Right lobe of liver (tissue), 6 donors: ENCODE data around the gene MEIS2. TPM values are rescaled to one million over a fixed set of nuclear protein-coding genes. Genes with fewer than 3 reads are reported as not detected.

ENCODE experiments used
- ATAC-seq, 4 donors: fragments of 200-7000 bp; cut with Tn5 transposase; one replicate each; pipeline ENCODE4 v1.9.1; 2020; ENCODE audit warnings: mild to moderate bottlenecking in 4 of 4, moderate library complexity in 4 of 4
- DNase-seq, 3 donors: peaks; one replicate each; pipeline ENCODE4 v3.0.0-alpha.2; 2020
- H3K27ac ChIP-seq, 3 donors: fragments of 200-600 bp; one replicate each; pipeline ENCODE4 v1.8.0; 2022
- H3K27me3 ChIP-seq, 2 donors: fragments of 200-600 bp; one replicate each; pipeline ENCODE4 v1.8.0; 2022
- H3K36me3 ChIP-seq, 4 donors: fragments of 200-600 bp; sonication (generic) in 1 of 4; one replicate each; pipeline versions ENCODE4 v1.5.1 to v1.8.0; 2017 to 2022; ENCODE audit warnings: control low read depth in 1 of 4
- H3K4me1 ChIP-seq, 4 donors: fragments of 200-600 bp; sonication (generic) in 1 of 4; one replicate each; pipeline versions ENCODE4 v1.5.1 to v1.8.0; 2017 to 2022; ENCODE audit warnings: control low read depth in 1 of 4
- H3K4me3 ChIP-seq, 3 donors: fragments of 200-600 bp; one replicate each; pipeline ENCODE4 v1.8.0; 2022
- H3K9me3 ChIP-seq, 4 donors: fragments of 200-600 bp; sonication (generic) in 1 of 4; one replicate each; pipeline versions ENCODE4 v1.5.1 to v1.8.0; 2017 to 2022; ENCODE audit warnings: control low read depth in 1 of 4
- POLR2A ChIP-seq: fragments of 450-650 bp; IDR thresholded peaks from one replicate; pipeline ENCODE4 v1.6.1; 2017; ENCODE audit warnings: antibody characterized with exemption, mild to moderate bottlenecking
- WGBS: methylation state at CpG from one replicate; pipeline ENCODE4 v1.1.6; 2018; ENCODE audit warnings: low coverage, low lambda C conversion rate; ENCODE audit not compliant: insufficient coverage; ENCODE audit errors: missing lambda C conversion rate; 5-methylcytosine and 5-hydroxymethylcytosine counted together
- intact Hi-C, 2 donors: fragments of 100-400 bp; cut with DNase I; formaldehyde crosslinking; loops; one replicate each; pipeline versions ENCODE4 v1.11.2 to v1.14.1; 2022
- total RNA-seq, 6 experiments: library from RNA; depleted of rRNA in 2 of 6; stranded (reverse); fragments of >200 nt in 2 of 6; fragmentation: NEBNext Ultra II Directional in 3 of 6; extraction: Animal tissue kit (Norgen Biotek cat#: 25700) in 3 of 6; gene quantifications; one replicate each; pipeline versions ENCODE4 v1.1.0 to v1.2.4, GENCODE V29; 2016 to 2023
- TF ChIP-seq, protein P1 (sequence below), 4 donors: fragments of 200-600 bp in 3 of 4; fragments of 450-650 bp in 1 of 4; IDR thresholded peaks; one replicate each; pipeline versions ENCODE4 v1.5.1 to v1.8.0; 2016 to 2022; ENCODE audit warnings: antibody characterized with exemption in 4 of 4, mild to moderate bottlenecking in 2 of 4
- donor health status: DM: no; HTN: yes; CAD: no.
- donor health status: DM: no; HTN: no; CAD: no.
- donor health status: DM: no; HTN: no; CAD: no.
- donor health status: DM: no; HTN: yes; CAD: no.
- donor health status: DM: no; HTN: yes; CAD: no.

MEIS2 gene
- total RNA-seq, 6 experiments from 2014 or later = 6.1 to 18.0 (median 7.9) TPM

DNA sequence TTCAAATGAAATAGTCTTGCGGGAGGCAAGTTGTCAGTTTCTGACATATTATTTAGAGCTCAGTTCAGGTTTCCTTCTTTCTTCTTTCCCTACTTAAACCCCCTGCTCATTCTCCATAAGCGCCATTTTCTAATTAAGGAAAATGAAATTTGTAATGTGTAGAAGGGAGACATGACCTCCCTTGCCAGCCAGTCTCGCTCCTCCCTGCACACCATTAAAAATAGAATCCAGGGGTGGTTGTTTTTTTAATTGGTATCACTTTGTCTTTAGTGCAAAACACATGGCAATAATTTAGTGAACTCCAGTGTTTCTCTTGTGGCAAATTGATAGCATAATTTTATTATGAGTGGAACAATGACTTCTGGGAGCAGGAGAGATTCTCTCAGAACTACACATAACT is 160.1 kb downstream of the MEIS2 start:
- 86% methylated on average over 3 of the region's 3 CpGs for WGBS
- no peaks in the 10 kb centered on the region for H3K27me3 ChIP-seq
- TF ChIP-seq, protein P1, sequence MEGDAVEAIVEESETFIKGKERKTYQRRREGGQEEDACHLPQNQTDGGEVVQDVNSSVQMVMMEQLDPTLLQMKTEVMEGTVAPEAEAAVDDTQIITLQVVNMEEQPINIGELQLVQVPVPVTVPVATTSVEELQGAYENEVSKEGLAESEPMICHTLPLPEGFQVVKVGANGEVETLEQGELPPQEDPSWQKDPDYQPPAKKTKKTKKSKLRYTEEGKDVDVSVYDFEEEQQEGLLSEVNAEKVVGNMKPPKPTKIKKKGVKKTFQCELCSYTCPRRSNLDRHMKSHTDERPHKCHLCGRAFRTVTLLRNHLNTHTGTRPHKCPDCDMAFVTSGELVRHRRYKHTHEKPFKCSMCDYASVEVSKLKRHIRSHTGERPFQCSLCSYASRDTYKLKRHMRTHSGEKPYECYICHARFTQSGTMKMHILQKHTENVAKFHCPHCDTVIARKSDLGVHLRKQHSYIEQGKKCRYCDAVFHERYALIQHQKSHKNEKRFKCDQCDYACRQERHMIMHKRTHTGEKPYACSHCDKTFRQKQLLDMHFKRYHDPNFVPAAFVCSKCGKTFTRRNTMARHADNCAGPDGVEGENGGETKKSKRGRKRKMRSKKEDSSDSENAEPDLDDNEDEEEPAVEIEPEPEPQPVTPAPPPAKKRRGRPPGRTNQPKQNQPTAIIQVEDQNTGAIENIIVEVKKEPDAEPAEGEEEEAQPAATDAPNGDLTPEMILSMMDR (IDR thresholded peaks at IDR 0.05) = no peak
- TF ChIP-seq POLR2A = no peak
- no peak for DNase-seq
- intact Hi-C loops = no loop called here
- no peaks in the 10 kb centered on the region for H3K9me3 ChIP-seq
- no peaks in the 10 kb centered on the region for H3K36me3 ChIP-seq
- H3K4me1 ChIP-seq = peaks cover 0 to 9% (median 4%) of the 10 kb centered on the region in 4 donors
- no peak overlapping the region for H3K4me3 ChIP-seq
- no peak for ATAC-seq
- no peak overlapping the region for H3K27ac ChIP-seq

DNA sequence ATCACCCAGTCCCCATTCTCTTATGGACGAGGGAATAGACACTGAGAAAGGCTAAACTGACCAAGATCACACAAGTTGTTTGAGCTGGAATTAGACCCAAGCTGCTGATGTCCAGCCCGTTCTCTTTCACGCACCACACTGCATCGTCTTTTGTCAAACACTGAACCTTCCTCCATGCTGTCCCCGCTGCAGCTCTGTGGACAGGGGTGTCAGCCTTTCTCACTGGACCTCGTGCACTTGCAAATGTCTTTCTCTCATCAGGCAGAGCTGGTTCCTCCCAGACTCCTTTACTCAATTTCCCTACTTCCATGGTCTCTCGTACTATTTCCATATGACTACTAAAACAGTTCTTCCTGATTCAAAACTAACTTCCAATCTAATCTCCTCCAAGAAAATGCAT is 161.6 kb downstream of the MEIS2 start:
- Histone ChIP-seq H3K27ac (no peak overlapping the region), H3K27me3 (no peaks in the 10 kb centered on the region), H3K9me3 (no peaks in the 10 kb centered on the region), H3K4me1 (peaks cover 0 to 9% (median 4%) of the 10 kb centered on the region in 4 donors), H3K4me3 (no peak overlapping the region), H3K36me3 (no peaks in the 10 kb centered on the region)
- WGBS = 90% methylated on average over 5 of the region's 7 CpGs
- ATAC-seq = no peak
- TF ChIP-seq, protein P1 (IDR thresholded peaks at IDR 0.05) = no peak
- TF ChIP-seq POLR2A = no peak
- intact Hi-C loops = no loop called here
- DNase-seq = no peak

DNA sequence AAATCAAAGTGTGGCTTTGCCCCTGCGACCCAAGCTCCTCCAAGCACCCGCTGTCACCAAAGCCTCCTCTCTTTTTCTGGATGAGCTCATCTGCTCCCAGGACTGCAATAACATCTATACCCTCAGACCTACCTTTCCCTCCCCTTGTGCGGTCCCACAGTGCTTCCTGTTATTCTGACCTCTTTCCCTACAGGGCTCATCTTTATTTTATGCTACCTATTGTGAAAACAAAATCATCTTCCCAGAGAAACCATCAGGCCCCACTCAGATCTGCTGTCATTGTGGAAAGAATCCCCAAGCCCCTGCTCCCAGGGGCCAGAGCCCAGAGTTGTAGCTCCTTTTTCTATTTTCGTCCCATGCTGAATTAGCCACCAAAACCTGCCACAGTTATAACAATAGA is 162.2 kb downstream of the MEIS2 start:
- ATAC-seq (no peak), DNase-seq (no peak)
- Histone ChIP-seq H3K4me3 (no peak overlapping the region), H3K27me3 (no peaks in the 10 kb centered on the region), H3K9me3 (no peaks in the 10 kb centered on the region), H3K4me1 (peaks cover 0 to 9% (median 4%) of the 10 kb centered on the region in 4 donors), H3K36me3 (no peaks in the 10 kb centered on the region), H3K27ac (no peak overlapping the region)
- intact Hi-C loops = no loop called here
- WGBS = 76% methylated on average over 4 of the region's 4 CpGs
- TF ChIP-seq, protein P1 (IDR thresholded peaks at IDR 0.05) = no peak
- no peak for TF ChIP-seq POLR2A

DNA sequence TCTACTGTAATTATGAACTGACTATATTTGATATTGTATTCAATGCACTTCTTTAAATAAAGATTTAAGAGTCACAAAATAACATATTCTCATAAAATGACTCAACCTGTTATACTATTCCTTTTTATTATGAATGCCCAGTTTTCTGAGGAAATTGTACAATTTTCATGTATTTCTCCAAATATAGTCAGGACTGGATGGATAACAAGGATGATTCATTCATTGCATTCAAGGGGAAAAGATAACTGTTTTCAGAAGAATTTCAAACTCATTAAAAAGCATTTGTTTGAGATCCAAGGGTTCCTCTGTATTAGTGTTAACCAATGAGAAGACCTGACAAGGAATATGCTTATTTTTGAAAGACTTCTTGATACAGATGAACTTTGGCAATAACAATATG is 163.7 kb downstream of the MEIS2 start:
- intact Hi-C loops = no loop called here
- TF ChIP-seq POLR2A = no peak
- TF ChIP-seq, protein P1 (IDR thresholded peaks at IDR 0.05) = no peak

More for the DNA sequence above, 163.7 kb downstream of the MEIS2 start:
- no peak for DNase-seq
- no peaks in the 10 kb centered on the region for H3K9me3 ChIP-seq
- H3K4me1 ChIP-seq = peaks cover 0 to 9% (median 4%) of the 10 kb centered on the region in 4 donors
- no peak overlapping the region for H3K27ac ChIP-seq
- H3K4me3 ChIP-seq = no peak overlapping the region
- no peak for ATAC-seq
- no peaks in the 10 kb centered on the region for H3K36me3 ChIP-seq
- H3K27me3 ChIP-seq = no peaks in the 10 kb centered on the region
